GM12892 (cell line): ENCODE data around the gene DSE.

Source experiments
- POLR2A ChIP-seq: IDR thresholded peaks from 2 replicates; pipeline ENCODE4 v1.6.1; 2011; ENCODE audit warnings: low read depth, low read length, control low read depth
- POLR2AphosphoS5 ChIP-seq: IDR thresholded peaks from 2 replicates; pipeline ENCODE4 v1.6.1; 2011; ENCODE audit warnings: low read depth, low read length, control low read depth

GRCh38 chr6:116430860-116431259 is 60.1 kb downstream of the DSE start:
- no peak for TF ChIP-seq POLR2AphosphoS5
- TF ChIP-seq POLR2A = no peak
